ENCODE measurements around the gene KIF2A. TPM values are rescaled to one million over a fixed set of nuclear protein-coding genes. Genes with fewer than 3 reads are reported as not detected.

KIF2A gene
- total and polyA plus RNA-seq, 2 of the 13 experiments (the other 11 are each of a cell fraction or from before 2014, with no cell fraction given), result 8.5 to 19.2 TPM

GRCh38 chr5:62298118-62298517 is 7.9 kb upstream of the KIF2A start:
- DNase-seq (ENCODE audit: low spot score) (no peak), FAIRE-seq (no peak), ATAC-seq (no peak)
- Histone ChIP-seq H3K9ac (ENCODE audit: insufficient read depth, low read depth, low read length) (no peak overlapping the region), H3K4me2 (ENCODE audit: low read depth, low read length) (no peak overlapping the region), H3K27me3 (ENCODE audit: control insufficient read depth in 1 of 2, insufficient read depth in 2 of 2, low read length in 2 of 2) (0 out of 5 replicates have a peak, but pooled peaks cover 0 to 3% of the 10 kb centered on the region in 2 experiments), H2AFZ (ENCODE audit: low read length) (no peak overlapping the region), H4K20me1 (ENCODE audit: insufficient read depth, low read length) (no peaks in the 10 kb centered on the region), H3K9me3 (ENCODE audit: low read length) (no peaks in the 10 kb centered on the region), H3K4me3 (replicated peaks in 1 of 3; ENCODE audit: insufficient read depth in 1 of 3, low read depth in 2 of 3, low read length in 3 of 3) (no peak overlapping the region), H3K79me2 (ENCODE audit: insufficient read depth, low read length) (no peaks in the 10 kb centered on the region), H3K4me1 (ENCODE audit: insufficient read depth, low read length) (no peaks in the 10 kb centered on the region), H3K36me3 (replicated peaks in 1 of 2; ENCODE audit: control insufficient read depth in 1 of 2, insufficient read depth in 2 of 2, low read length in 2 of 2) (no peaks in the 10 kb centered on the region), H3K27ac (ENCODE audit: extremely low read length, insufficient read depth, low read length) (no peak overlapping the region)
- POLR2A ChIA-PET, result no interaction called here
- intact Hi-C loops (cut with micrococcal nuclease; ENCODE audit: unreplicated experiment) (no loop called here), in situ Hi-C loops (cut with HindIII; ENCODE audit: extremely low pct_ligation_motif_present, low pct_unique_long_range_greater_than_20kb) (no loop called here)
- no TSS peak for BruUV-seq (replicated peaks)
- WGBS (ENCODE audit: low lambda C conversion rate), result 21% methylated on average over 3 of the region's 3 CpGs
- CTCF ChIA-PET (ENCODE audit: low intra/inter-chr PET ratio, low total read pairs), result no interaction called here
- no peak for TF ChIP-seq ZNF33B (CRISPR knock-in tag; IDR thresholded peaks at IDR 0.05)
- no peak for TF ChIP-seq CEBPB (IDR thresholded peaks at IDR 0.05; ENCODE audit: borderline replicate concordance, low read depth, low read length)
- TF ChIP-seq REST (IDR thresholded peaks at IDR 0.05; ENCODE audit: borderline replicate concordance in 1 of 2, low read depth in 1 of 2, low read length in 2 of 2), result no peak
- no peak for TF ChIP-seq ZNF121 (CRISPR knock-in tag; IDR thresholded peaks at IDR 0.05)
- no peak for TF ChIP-seq POLR2G (IDR thresholded peaks at IDR 0.05; ENCODE audit: low read depth, low read length)
- TF ChIP-seq CHD4 (IDR thresholded peaks at IDR 0.05; ENCODE audit: borderline replicate concordance, low read length), result no peak
- TF ChIP-seq ZNF563 (CRISPR knock-in tag; IDR thresholded peaks at IDR 0.05), result no peak
- TF ChIP-seq HMG20B (CRISPR knock-in tag; conservative IDR thresholded peaks at IDR 0.05), result no peak
- no peak for TF ChIP-seq ZBTB44 (CRISPR knock-in tag; IDR thresholded peaks at IDR 0.05)
